ENCODE results near the gene UROS.

UROS gene

GRCh38 chr10:125795637-125796190, 27.3 kb downstream of the UROS start:
- DNase-seq (ENCODE audit: extremely low spot score), result no peak
- ChIA-PET POLR2A (interaction anchor here (1.0 kb wide), 1 partner anchor 15 kb away, joined by 3 read pairs; no protein-coding TSS in a partner anchor), CTCF (interaction anchor here (1.3 kb wide), 1 partner anchor 25 kb away, joined by 4 read pairs; no protein-coding TSS in a partner anchor)
- TF ChIP-seq BHLHE40 (IDR thresholded peaks at IDR 0.05; ENCODE audit: borderline replicate concordance) (no peak), TARDBP (IDR thresholded peaks at IDR 0.05) (no peak), NFRKB (IDR thresholded peaks at IDR 0.05) (no peak), L3MBTL2 (conservative IDR thresholded peaks at IDR 0.05) (no peak), FOXM1 (IDR thresholded peaks at IDR 0.05; ENCODE audit: borderline replicate concordance) (no peak), FOXA1 (IDR thresholded peaks at IDR 0.05) (no peak), LEF1 (IDR thresholded peaks at IDR 0.05; ENCODE audit: borderline replicate concordance) (no peak), HDGF (IDR thresholded peaks at IDR 0.05; ENCODE audit: borderline replicate concordance) (no peak), ARNT (IDR thresholded peaks at IDR 0.05) (no peak), SUZ12 (IDR thresholded peaks at IDR 0.05) (no peak), PKNOX1 (IDR thresholded peaks at IDR 0.05) (no peak), CTBP1 (IDR thresholded peaks at IDR 0.05; ENCODE audit: borderline replicate concordance) (no peak), FOXK2 (IDR thresholded peaks at IDR 0.05) (no peak), SP1 (IDR thresholded peaks at IDR 0.05) (no peak)

GRCh38 chr10:125795128-125795527, 27.9 kb downstream of the UROS start:
- no peak for TF ChIP-seq ELF4 (IDR thresholded peaks at IDR 0.05)
- TF ChIP-seq CTBP1 (IDR thresholded peaks at IDR 0.05; ENCODE audit: borderline replicate concordance), result no peak
- TF ChIP-seq L3MBTL2 (conservative IDR thresholded peaks at IDR 0.05), result no peak
- no peak for TF ChIP-seq PKNOX1 (IDR thresholded peaks at IDR 0.05)
- TF ChIP-seq HDGF (IDR thresholded peaks at IDR 0.05; ENCODE audit: borderline replicate concordance), result no peak
- CTCF ChIA-PET, result interaction anchor here (1.3 kb wide), 1 partner anchor 24 kb away, joined by 4 read pairs; no protein-coding TSS in a partner anchor
- POLR2A ChIA-PET, result interaction anchor here (1.0 kb wide), 1 partner anchor 15 kb away, joined by 3 read pairs; no protein-coding TSS in a partner anchor
- no peak for DNase-seq (ENCODE audit: extremely low spot score)

- ChIA-PET CTCF (no interaction called here), POLR2A (no interaction called here)
- no peak for DNase-seq (ENCODE audit: extremely low spot score)
Measured at GRCh38 chr10:125792342-125793300, 30.4 kb downstream of the UROS start.

GRCh38 chr10:125788156-125789034, 34.7 kb downstream of the UROS start:
- ChIA-PET CTCF (no interaction called here), POLR2A (no interaction called here)
- no peak for TF ChIP-seq FOXK2 (IDR thresholded peaks at IDR 0.05)
- TF ChIP-seq CTBP1 (IDR thresholded peaks at IDR 0.05; ENCODE audit: borderline replicate concordance), result no peak
- no peak for TF ChIP-seq L3MBTL2 (conservative IDR thresholded peaks at IDR 0.05)
- no peak for TF ChIP-seq BHLHE40 (IDR thresholded peaks at IDR 0.05; ENCODE audit: borderline replicate concordance)
- no peak for TF ChIP-seq HDGF (IDR thresholded peaks at IDR 0.05; ENCODE audit: borderline replicate concordance)
- TF ChIP-seq ARNT (IDR thresholded peaks at IDR 0.05), result no peak
- TF ChIP-seq FOXM1 (IDR thresholded peaks at IDR 0.05; ENCODE audit: borderline replicate concordance), result no peak
- no peak for TF ChIP-seq LEF1 (IDR thresholded peaks at IDR 0.05; ENCODE audit: borderline replicate concordance)
- TF ChIP-seq SP1 (IDR thresholded peaks at IDR 0.05), result no peak
- no peak for TF ChIP-seq NFRKB (IDR thresholded peaks at IDR 0.05)
- no peak for TF ChIP-seq ZNF384 (IDR thresholded peaks at IDR 0.05)
- no peak for TF ChIP-seq PKNOX1 (IDR thresholded peaks at IDR 0.05)
- TF ChIP-seq ELF4 (IDR thresholded peaks at IDR 0.05), result no peak
- no peak for TF ChIP-seq FOXA1 (IDR thresholded peaks at IDR 0.05)
- no peak for TF ChIP-seq TARDBP (IDR thresholded peaks at IDR 0.05)
- no peak for DNase-seq (ENCODE audit: extremely low spot score)

More at GRCh38 chr10:125792342-125793300, 30.4 kb downstream of the UROS start:
- TF ChIP-seq NFRKB (IDR thresholded peaks at IDR 0.05) (no peak), SUZ12 (IDR thresholded peaks at IDR 0.05) (no peak), CTBP1 (IDR thresholded peaks at IDR 0.05; ENCODE audit: borderline replicate concordance) (no peak), BHLHE40 (IDR thresholded peaks at IDR 0.05; ENCODE audit: borderline replicate concordance) (no peak), PKNOX1 (IDR thresholded peaks at IDR 0.05) (no peak), FOXA1 (IDR thresholded peaks at IDR 0.05) (no peak), ELF4 (IDR thresholded peaks at IDR 0.05) (no peak), L3MBTL2 (conservative IDR thresholded peaks at IDR 0.05) (no peak), SP1 (IDR thresholded peaks at IDR 0.05) (no peak), FOXM1 (IDR thresholded peaks at IDR 0.05; ENCODE audit: borderline replicate concordance) (no peak), ARNT (IDR thresholded peaks at IDR 0.05) (no peak), TARDBP (IDR thresholded peaks at IDR 0.05) (no peak), HDGF (IDR thresholded peaks at IDR 0.05; ENCODE audit: borderline replicate concordance) (no peak), FOXK2 (IDR thresholded peaks at IDR 0.05) (no peak), ZNF384 (IDR thresholded peaks at IDR 0.05) (no peak), LEF1 (IDR thresholded peaks at IDR 0.05; ENCODE audit: borderline replicate concordance) (no peak)
